ENCODE measurements around the gene CWC25. TPM values are rescaled to one million over a fixed set of nuclear protein-coding genes. Genes with fewer than 3 reads are reported as not detected.

The CWC25 gene
- total RNA-seq, 1 donor from 2014 or later: 12.4 TPM

- H4K20me1 ChIP-seq (ENCODE audit: insufficient read depth, low read length): peaks cover 47% of the 10 kb centered on the region
- H3K4me2 ChIP-seq (ENCODE audit: low read length): no peak overlapping the region
- no peaks in the 10 kb centered on the region for H3K9me3 Mint-ChIP-seq (ENCODE audit: unreplicated experiment)
- H3K27ac ChIP-seq (ENCODE audit: low read depth, low read length): no peak overlapping the region
- H3K4me1 ChIP-seq (ENCODE audit: insufficient read depth, low read length): no peaks in the 10 kb centered on the region
- TF ChIP-seq EZH2 (IDR thresholded peaks at IDR 0.05; ENCODE audit: insufficient read depth, low read length) (no peak), CTCF (IDR thresholded peaks at IDR 0.05; ENCODE audit: insufficient read depth, low read depth, low read length) (no peak)
- no peak overlapping the region for H3K9ac ChIP-seq (ENCODE audit: low read length)
- peaks cover 57% of the 10 kb centered on the region for H3K36me3 ChIP-seq (ENCODE audit: insufficient read depth, low read length)
- FAIRE-seq: no peak
- H3K9me3 ChIP-seq (ENCODE audit: insufficient read depth, low read depth, low read length): no peaks in the 10 kb centered on the region
- H3K79me2 ChIP-seq (ENCODE audit: insufficient read depth, low read length): peaks cover 3% of the 10 kb centered on the region
- H3K36me3 Mint-ChIP-seq (ENCODE audit: low read depth, unreplicated experiment): peaks cover 32% of the 10 kb centered on the region
- no peak for DNase-seq (ENCODE audit: low read depth)
- no peak overlapping the region for H3K27ac Mint-ChIP-seq (ENCODE audit: unreplicated experiment)
- no peak overlapping the region for H2AFZ ChIP-seq (ENCODE audit: low read depth, low read length)
- H3K4me1 Mint-ChIP-seq (ENCODE audit: low read depth, unreplicated experiment): no peaks in the 10 kb centered on the region
- no peaks in the 10 kb centered on the region for H3K27me3 Mint-ChIP-seq (ENCODE audit: low read depth, unreplicated experiment)
- H3K27me3 ChIP-seq (ENCODE audit: insufficient read depth, low read length): no peaks in the 10 kb centered on the region
- H3K4me3 ChIP-seq (ENCODE audit: insufficient read depth, low read depth, low read length): no peak overlapping the region
- no peak overlapping the region for H3K4me3 Mint-ChIP-seq (ENCODE audit: unreplicated experiment)
These were observed 62.9 kb downstream of the CWC25 start for GRCh38 chr17:38762231-38762630.

GRCh38 chr17:38761612-38762011 lies 63.5 kb downstream of the CWC25 start:
- no peak overlapping the region for H3K9ac ChIP-seq (ENCODE audit: low read length)
- DNase-seq (ENCODE audit: low read depth): no peak
- Mint-ChIP-seq H3K9me3 (ENCODE audit: unreplicated experiment) (no peaks in the 10 kb centered on the region), H3K27ac (ENCODE audit: unreplicated experiment) (no peak overlapping the region), H3K36me3 (ENCODE audit: low read depth, unreplicated experiment) (peaks cover 32% of the 10 kb centered on the region), H3K4me3 (ENCODE audit: unreplicated experiment) (peak overlapping the region; percentile 51), H3K27me3 (ENCODE audit: low read depth, unreplicated experiment) (no peaks in the 10 kb centered on the region), H3K4me1 (ENCODE audit: low read depth, unreplicated experiment) (no peaks in the 10 kb centered on the region)
- H3K4me1 ChIP-seq (ENCODE audit: insufficient read depth, low read length): no peaks in the 10 kb centered on the region
- TF ChIP-seq EZH2 (IDR thresholded peaks at IDR 0.05; ENCODE audit: insufficient read depth, low read length) (no peak), CTCF (IDR thresholded peaks at IDR 0.05; ENCODE audit: insufficient read depth, low read depth, low read length) (peak; percentile 13)
- H4K20me1 ChIP-seq (ENCODE audit: insufficient read depth, low read length): peaks cover 47% of the 10 kb centered on the region
- H3K4me2 ChIP-seq (ENCODE audit: low read length): no peak overlapping the region
- peaks cover 3% of the 10 kb centered on the region for H3K79me2 ChIP-seq (ENCODE audit: insufficient read depth, low read length)
- H2AFZ ChIP-seq (ENCODE audit: low read depth, low read length): no peak overlapping the region
- H3K27ac ChIP-seq (ENCODE audit: low read depth, low read length): no peak overlapping the region
- peaks cover 56% of the 10 kb centered on the region for H3K36me3 ChIP-seq (ENCODE audit: insufficient read depth, low read length)
- no peaks in the 10 kb centered on the region for H3K9me3 ChIP-seq (ENCODE audit: insufficient read depth, low read depth, low read length)
- no peak overlapping the region for H3K4me3 ChIP-seq (ENCODE audit: insufficient read depth, low read depth, low read length)
- FAIRE-seq: no peak
- H3K27me3 ChIP-seq (ENCODE audit: insufficient read depth, low read length): no peaks in the 10 kb centered on the region

GRCh38 chr17:38753071-38753506 lies 72.0 kb downstream of the CWC25 start:
- Histone ChIP-seq H2AFZ (ENCODE audit: low read depth, low read length) (peak overlapping the region; percentile 78), H3K36me3 (ENCODE audit: insufficient read depth, low read length) (peaks cover 16% of the 10 kb centered on the region), H3K4me3 (ENCODE audit: insufficient read depth, low read depth, low read length) (peak overlapping the region; percentile 95), H3K79me2 (ENCODE audit: insufficient read depth, low read length) (peaks cover 33% of the 10 kb centered on the region), H3K9me3 (ENCODE audit: insufficient read depth, low read depth, low read length) (no peaks in the 10 kb centered on the region), H3K27me3 (ENCODE audit: insufficient read depth, low read length) (no peaks in the 10 kb centered on the region), H3K9ac (ENCODE audit: low read length) (peak overlapping the region; percentile 94), H3K27ac (ENCODE audit: low read depth, low read length) (peak overlapping the region; percentile 71), H3K4me1 (ENCODE audit: insufficient read depth, low read length) (peaks cover 31% of the 10 kb centered on the region), H4K20me1 (ENCODE audit: insufficient read depth, low read length) (peaks cover 26% of the 10 kb centered on the region), H3K4me2 (ENCODE audit: low read length) (peak overlapping the region; percentile 92)
- H3K27ac Mint-ChIP-seq (ENCODE audit: unreplicated experiment): peak overlapping the region; percentile 92
- no peak for FAIRE-seq
- H3K4me1 Mint-ChIP-seq (ENCODE audit: low read depth, unreplicated experiment): peaks cover 11% of the 10 kb centered on the region
- no peaks in the 10 kb centered on the region for H3K9me3 Mint-ChIP-seq (ENCODE audit: unreplicated experiment)
- H3K27me3 Mint-ChIP-seq (ENCODE audit: low read depth, unreplicated experiment): no peaks in the 10 kb centered on the region
- peaks cover 6% of the 10 kb centered on the region for H3K36me3 Mint-ChIP-seq (ENCODE audit: low read depth, unreplicated experiment)
- DNase-seq (ENCODE audit: low read depth): no peak
- no peak for TF ChIP-seq EZH2 (IDR thresholded peaks at IDR 0.05; ENCODE audit: insufficient read depth, low read length)
- no peak for TF ChIP-seq CTCF (IDR thresholded peaks at IDR 0.05; ENCODE audit: insufficient read depth, low read depth, low read length)
- peak overlapping the region; percentile 99 for H3K4me3 Mint-ChIP-seq (ENCODE audit: unreplicated experiment)

Data from astrocyte (in vitro differentiated cells and primary cell).